Neural progenitor cell (in vitro differentiated cells): ENCODE data around the gene ARHGAP24. TPM values are rescaled to one million over a fixed set of nuclear protein-coding genes. Genes with fewer than 3 reads are reported as not detected.

ENCODE experiments used
- DNase-seq: peaks from one replicate; pipeline ENCODE4 v3.0.0-alpha.2; 2016; ENCODE audit warnings: low spot score
- H2AFZ ChIP-seq: fragments of 200-600 bp; sonication (generic); replicated peaks from 2 replicates; pipeline ENCODE4 v1.6.1; 2016; ENCODE audit warnings: antibody characterized with exemption
- H3F3A ChIP-seq: fragments of 200-600 bp; sonication (generic); 2 replicates; pipeline ENCODE4 v1.6.1; 2016; ENCODE audit warnings: antibody characterized with exemption, low read depth
- H3K27ac ChIP-seq: fragments of 200-600 bp; sonication (generic); 2 replicates; pipeline ENCODE4 v1.5.1; 2016; ENCODE audit warnings: mild to moderate bottlenecking
- H3K27me3 ChIP-seq: fragments of 200-600 bp; sonication (generic); 2 replicates; pipeline ENCODE4 v1.6.1; 2016; ENCODE audit warnings: mild to moderate bottlenecking, moderate library complexity
- H3K36me3 ChIP-seq: fragments of 200-600 bp; sonication (generic); 2 replicates; pipeline ENCODE4 v1.5.1; 2016
- H3K4me1 ChIP-seq: fragments of 200-600 bp; sonication (generic); 2 replicates; pipeline ENCODE4 v1.6.1; 2016; ENCODE audit warnings: mixed run types
- H3K4me2 ChIP-seq: fragments of 200-600 bp; sonication (generic); 2 replicates; pipeline ENCODE4 v1.6.1; 2016
- H3K4me3 ChIP-seq: fragments of 200-600 bp; sonication (generic); 2 replicates; pipeline ENCODE4 v1.5.1; 2016
- H3K79me2 ChIP-seq: fragments of 200-600 bp; sonication (generic); 2 replicates; pipeline ENCODE4 v1.6.1; 2016; ENCODE audit warnings: low read depth
- H3K9ac ChIP-seq: fragments of 200-600 bp; sonication (generic); 2 replicates; pipeline ENCODE4 v1.6.1; 2016
- H3K9me3 ChIP-seq: fragments of 200-600 bp; sonication (generic); 2 replicates; pipeline ENCODE4 v1.5.1; 2016; ENCODE audit warnings: low read depth
- H4K20me1 ChIP-seq: fragments of 200-600 bp; sonication (generic); 2 replicates; pipeline ENCODE4 v1.6.1; 2016; ENCODE audit warnings: low read depth
- H3K27ac Mint-ChIP-seq: 3 replicates; pipeline ENCODE4 v1.8.0; 2021; ENCODE audit warnings: mixed read lengths
- H3K27me3 Mint-ChIP-seq: 2 replicates; pipeline ENCODE4 v1.8.0; 2022; ENCODE audit warnings: low read depth, mild to moderate bottlenecking, inconsistent platforms, moderate library complexity, mixed read lengths; ENCODE audit not compliant: insufficient read depth
- H3K36me3 Mint-ChIP-seq: 3 replicates; pipeline ENCODE4 v1.8.0; 2021; ENCODE audit warnings: mixed read lengths
- H3K4me1 Mint-ChIP-seq: 3 replicates; pipeline ENCODE4 v1.8.0; 2021; ENCODE audit warnings: mixed read lengths
- H3K4me3 Mint-ChIP-seq: 3 replicates; pipeline ENCODE4 v1.8.0; 2021; ENCODE audit warnings: mild to moderate bottlenecking, moderate library complexity, mixed read lengths
- H3K9me3 Mint-ChIP-seq: 3 replicates; pipeline ENCODE4 v1.8.0; 2020; ENCODE audit warnings: mixed read lengths
- EZH2 ChIP-seq: fragments of 200-600 bp; sonication (generic); IDR thresholded peaks from 2 replicates; pipeline ENCODE4 v1.6.1; 2017; ENCODE audit warnings: antibody characterized with exemption, mild to moderate bottlenecking, moderate library complexity
- EZH2phosphoT487 ChIP-seq: fragments of 200-600 bp; sonication (generic); IDR thresholded peaks from 2 replicates; pipeline ENCODE4 v1.6.1; 2017; ENCODE audit warnings: antibody characterized with exemption
- total RNA-seq: library from RNA; depleted of rRNA; stranded (reverse); fragments of >200 nt; gene quantifications from 2 replicates; pipeline ENCODE4 v1.2.3, GENCODE V29; 2015; ENCODE audit warnings: low replicate concordance
- TF ChIP-seq, protein P1 (sequence below): fragments of 200-600 bp; sonication (generic); IDR thresholded peaks from 2 replicates; pipeline ENCODE4 v1.5.1; 2017; ENCODE audit warnings: antibody characterized with exemption, mild to moderate bottlenecking

ARHGAP24 gene
- total RNA-seq, 1 donor from 2014 or later = 2.2 TPM

DNA sequence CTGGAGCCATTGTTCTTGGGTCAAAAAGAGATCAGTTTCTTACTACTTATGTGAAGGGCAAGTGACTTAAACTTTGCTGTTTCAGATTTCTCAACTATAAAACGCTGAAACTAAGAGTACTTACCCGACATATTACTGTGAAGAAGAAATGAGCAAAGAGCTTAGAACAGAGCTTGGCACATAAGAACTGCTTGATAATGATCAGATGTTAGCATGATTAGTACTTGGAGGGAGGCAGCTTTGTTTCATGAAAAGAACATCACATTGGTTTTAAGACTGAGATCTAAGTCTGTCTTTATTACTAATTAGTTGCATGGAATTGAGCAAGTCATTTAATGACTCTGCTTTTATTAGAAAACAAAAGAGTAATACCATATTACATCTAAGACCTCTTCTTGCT, 169.1 kb downstream of the ARHGAP24 start:
- Histone ChIP-seq H4K20me1 (no peaks in the 10 kb centered on the region), H3K9ac (no peak overlapping the region), H3K36me3 (no peaks in the 10 kb centered on the region), H3K4me2 (no peak overlapping the region), H3K27ac (no peak overlapping the region), H3K4me3 (no peak overlapping the region), H3K4me1 (no peaks in the 10 kb centered on the region), H3K27me3 (no peaks in the 10 kb centered on the region), H3K79me2 (no peaks in the 10 kb centered on the region), H3K9me3 (no peaks in the 10 kb centered on the region), H3F3A (no peaks in the 10 kb centered on the region), H2AFZ (no peak overlapping the region)
- H3K27me3 Mint-ChIP-seq = peaks cover 2% of the 10 kb centered on the region
- TF ChIP-seq EZH2 (no peak), EZH2phosphoT487 (no peak)
- TF ChIP-seq, protein P1, sequence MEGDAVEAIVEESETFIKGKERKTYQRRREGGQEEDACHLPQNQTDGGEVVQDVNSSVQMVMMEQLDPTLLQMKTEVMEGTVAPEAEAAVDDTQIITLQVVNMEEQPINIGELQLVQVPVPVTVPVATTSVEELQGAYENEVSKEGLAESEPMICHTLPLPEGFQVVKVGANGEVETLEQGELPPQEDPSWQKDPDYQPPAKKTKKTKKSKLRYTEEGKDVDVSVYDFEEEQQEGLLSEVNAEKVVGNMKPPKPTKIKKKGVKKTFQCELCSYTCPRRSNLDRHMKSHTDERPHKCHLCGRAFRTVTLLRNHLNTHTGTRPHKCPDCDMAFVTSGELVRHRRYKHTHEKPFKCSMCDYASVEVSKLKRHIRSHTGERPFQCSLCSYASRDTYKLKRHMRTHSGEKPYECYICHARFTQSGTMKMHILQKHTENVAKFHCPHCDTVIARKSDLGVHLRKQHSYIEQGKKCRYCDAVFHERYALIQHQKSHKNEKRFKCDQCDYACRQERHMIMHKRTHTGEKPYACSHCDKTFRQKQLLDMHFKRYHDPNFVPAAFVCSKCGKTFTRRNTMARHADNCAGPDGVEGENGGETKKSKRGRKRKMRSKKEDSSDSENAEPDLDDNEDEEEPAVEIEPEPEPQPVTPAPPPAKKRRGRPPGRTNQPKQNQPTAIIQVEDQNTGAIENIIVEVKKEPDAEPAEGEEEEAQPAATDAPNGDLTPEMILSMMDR = no peak
- H3K27ac Mint-ChIP-seq = no peak overlapping the region
- H3K9me3 Mint-ChIP-seq = no peaks in the 10 kb centered on the region
- DNase-seq = no peak
- H3K4me3 Mint-ChIP-seq = no peak overlapping the region
- H3K4me1 Mint-ChIP-seq = no peaks in the 10 kb centered on the region
- H3K36me3 Mint-ChIP-seq = no peaks in the 10 kb centered on the region

DNA sequence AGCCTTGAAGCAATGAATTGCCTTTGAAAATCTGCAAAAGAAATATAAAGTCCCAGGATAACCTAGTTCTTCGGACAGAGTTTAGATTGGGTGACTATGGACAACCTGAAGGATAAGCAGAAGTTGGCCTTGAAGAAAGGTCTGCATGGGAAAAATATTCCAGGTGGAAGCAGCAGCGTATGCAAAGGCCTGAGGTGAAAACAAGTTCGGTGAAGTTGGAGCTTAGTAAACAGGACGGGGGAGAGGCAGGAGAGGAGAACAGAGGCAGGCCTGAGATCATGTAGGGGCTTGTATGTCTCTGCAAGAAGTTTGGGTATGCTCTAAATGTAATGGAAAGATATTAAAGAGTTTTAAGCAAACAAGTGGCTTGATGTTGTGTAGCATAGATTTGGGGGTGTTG, 176.0 kb downstream of the ARHGAP24 start:
- no peak overlapping the region for H3K9ac ChIP-seq
- no peak overlapping the region for H3K4me2 ChIP-seq
- no peak overlapping the region for H3K27ac ChIP-seq
- no peaks in the 10 kb centered on the region for H3K27me3 Mint-ChIP-seq
- H3K4me3 ChIP-seq = no peak overlapping the region
- no peaks in the 10 kb centered on the region for H3K4me1 ChIP-seq
- H4K20me1 ChIP-seq = no peaks in the 10 kb centered on the region
- no peaks in the 10 kb centered on the region for H3K79me2 ChIP-seq
- no peaks in the 10 kb centered on the region for H3K36me3 Mint-ChIP-seq
- H3K36me3 ChIP-seq = no peaks in the 10 kb centered on the region
- H2AFZ ChIP-seq = no peak overlapping the region
- no peaks in the 10 kb centered on the region for H3K9me3 ChIP-seq
- no peak for DNase-seq
- H3F3A ChIP-seq = no peaks in the 10 kb centered on the region
- no peak overlapping the region for H3K4me3 Mint-ChIP-seq
- TF ChIP-seq EZH2phosphoT487 (no peak), EZH2 (no peak)
- TF ChIP-seq, protein P1 = no peak
- H3K27me3 ChIP-seq = no peaks in the 10 kb centered on the region
- no peaks in the 10 kb centered on the region for H3K4me1 Mint-ChIP-seq
- H3K9me3 Mint-ChIP-seq = no peaks in the 10 kb centered on the region
- no peak overlapping the region for H3K27ac Mint-ChIP-seq

GRCh38 chr4:85656759-85657505, 182.0 kb downstream of the ARHGAP24 start:
- H3K4me3 ChIP-seq = no peak overlapping the region
- no peak overlapping the region for H3K27ac ChIP-seq
- H3K4me1 ChIP-seq = no peaks in the 10 kb centered on the region
- H3K4me3 Mint-ChIP-seq = no peak overlapping the region
- H3K27me3 Mint-ChIP-seq = no peaks in the 10 kb centered on the region
- no peaks in the 10 kb centered on the region for H3K36me3 Mint-ChIP-seq
- H3K27me3 ChIP-seq = no peaks in the 10 kb centered on the region
- H3K4me2 ChIP-seq = no peak overlapping the region
- H2AFZ ChIP-seq = no peak overlapping the region
- no peak for TF ChIP-seq EZH2phosphoT487
- no peak for TF ChIP-seq EZH2
- TF ChIP-seq, protein P1 = no peak
- H4K20me1 ChIP-seq = no peaks in the 10 kb centered on the region
- H3K9ac ChIP-seq = no peak overlapping the region
- no peak for DNase-seq
- no peaks in the 10 kb centered on the region for H3K9me3 Mint-ChIP-seq
- H3K79me2 ChIP-seq = no peaks in the 10 kb centered on the region
- H3K9me3 ChIP-seq = no peaks in the 10 kb centered on the region
- peaks cover 2% of the 10 kb centered on the region for H3K4me1 Mint-ChIP-seq
- no peak overlapping the region for H3K27ac Mint-ChIP-seq
- no peaks in the 10 kb centered on the region for H3F3A ChIP-seq
- no peaks in the 10 kb centered on the region for H3K36me3 ChIP-seq
